Brain microvascular endothelial cell (primary cell): ENCODE results near the gene PNMA8C.

Source experiments
- DNase-seq: peaks from one replicate; pipeline ENCODE4 v3.0.0-alpha.2; 2020
- H3K27ac ChIP-seq: fragments of 250-450 bp; sonication (Bioruptor Pico); 2 replicates; pipeline ENCODE4 v1.5.1; 2020; ENCODE audit warnings: mild to moderate bottlenecking, moderate library complexity
- H3K27me3 ChIP-seq: fragments of 250-450 bp; sonication (Bioruptor Pico); replicated peaks from 2 replicates; pipeline ENCODE4 v1.5.1; 2020; ENCODE audit warnings: mild to moderate bottlenecking
- H3K36me3 ChIP-seq: fragments of 250-450 bp; sonication (Bioruptor Pico); replicated peaks from 2 replicates; pipeline ENCODE4 v1.5.1; 2020; ENCODE audit warnings: mild to moderate bottlenecking
- H3K4me3 ChIP-seq: 2 replicates; pipeline ENCODE4 v1.5.1; 2011; ENCODE audit warnings: low read depth, mild to moderate bottlenecking, control low read depth, low read length, moderate library complexity
- in situ Hi-C: cut with HindIII; loops from 2 replicates; pipeline ENCODE4 v1.10.0; 2017; ENCODE audit warnings: low sequenced_read_pairs, low pct_ligation_motif_present
- TF ChIP-seq, protein P1 (sequence below): IDR thresholded peaks from 2 replicates; pipeline ENCODE4 v1.5.1; 2011; ENCODE audit warnings: low read depth, mild to moderate bottlenecking, moderate library complexity, low read length, control low read depth, inconsistent platforms; ENCODE audit errors: missing control alignments

The PNMA8C gene

DNA sequence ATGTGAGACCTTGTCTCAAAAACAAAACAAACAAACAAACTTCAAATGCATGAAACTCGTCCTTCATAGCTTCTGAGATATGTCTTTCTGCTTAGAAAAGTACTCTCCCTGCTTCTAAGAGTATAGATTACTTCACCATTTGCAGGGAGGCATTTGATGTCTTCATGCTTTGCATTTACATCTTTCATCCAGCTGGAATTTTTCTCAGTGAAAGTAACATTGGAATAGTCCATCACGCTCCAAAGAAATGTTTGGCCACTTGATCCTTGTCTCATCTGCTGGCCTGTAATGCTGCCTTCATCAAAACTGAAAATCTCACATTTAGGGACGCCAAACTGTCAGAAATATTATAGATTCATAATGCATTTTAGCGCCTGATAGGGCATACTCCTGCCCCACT is 23.4 kb upstream of the PNMA8C start:
- in situ Hi-C loops, result no loop called here
- Histone ChIP-seq H3K27ac (no peak overlapping the region), H3K36me3 (no peaks in the 10 kb centered on the region), H3K27me3 (no peaks in the 10 kb centered on the region), H3K4me3 (no peak overlapping the region)
- no peak for DNase-seq
- TF ChIP-seq, protein P1, sequence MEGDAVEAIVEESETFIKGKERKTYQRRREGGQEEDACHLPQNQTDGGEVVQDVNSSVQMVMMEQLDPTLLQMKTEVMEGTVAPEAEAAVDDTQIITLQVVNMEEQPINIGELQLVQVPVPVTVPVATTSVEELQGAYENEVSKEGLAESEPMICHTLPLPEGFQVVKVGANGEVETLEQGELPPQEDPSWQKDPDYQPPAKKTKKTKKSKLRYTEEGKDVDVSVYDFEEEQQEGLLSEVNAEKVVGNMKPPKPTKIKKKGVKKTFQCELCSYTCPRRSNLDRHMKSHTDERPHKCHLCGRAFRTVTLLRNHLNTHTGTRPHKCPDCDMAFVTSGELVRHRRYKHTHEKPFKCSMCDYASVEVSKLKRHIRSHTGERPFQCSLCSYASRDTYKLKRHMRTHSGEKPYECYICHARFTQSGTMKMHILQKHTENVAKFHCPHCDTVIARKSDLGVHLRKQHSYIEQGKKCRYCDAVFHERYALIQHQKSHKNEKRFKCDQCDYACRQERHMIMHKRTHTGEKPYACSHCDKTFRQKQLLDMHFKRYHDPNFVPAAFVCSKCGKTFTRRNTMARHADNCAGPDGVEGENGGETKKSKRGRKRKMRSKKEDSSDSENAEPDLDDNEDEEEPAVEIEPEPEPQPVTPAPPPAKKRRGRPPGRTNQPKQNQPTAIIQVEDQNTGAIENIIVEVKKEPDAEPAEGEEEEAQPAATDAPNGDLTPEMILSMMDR, result no peak

DNA sequence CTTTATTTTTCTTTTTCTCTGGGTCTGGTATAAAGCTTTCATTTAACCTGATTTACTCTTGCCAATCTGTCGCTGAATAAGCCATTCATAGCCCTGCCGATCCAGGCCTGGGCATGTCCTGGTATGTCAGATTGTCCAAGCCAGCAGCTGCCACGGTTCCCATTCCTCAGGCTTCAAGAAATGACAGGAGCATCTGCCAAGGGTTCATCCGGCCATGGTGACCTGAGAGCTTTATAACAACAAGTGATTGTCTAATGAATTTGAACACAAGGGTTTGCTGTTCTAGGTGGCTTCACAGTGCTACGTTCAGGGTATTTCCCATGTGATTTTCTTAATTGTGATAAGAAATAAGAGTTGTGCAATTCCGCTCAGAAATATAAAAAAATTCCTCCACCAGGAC is 22.6 kb upstream of the PNMA8C start:
- Histone ChIP-seq H3K36me3 (no peaks in the 10 kb centered on the region), H3K27ac (no peak overlapping the region), H3K4me3 (no peak overlapping the region), H3K27me3 (no peaks in the 10 kb centered on the region)
- in situ Hi-C loops, result no loop called here
- no peak for DNase-seq
- TF ChIP-seq, protein P1, result no peak

DNA sequence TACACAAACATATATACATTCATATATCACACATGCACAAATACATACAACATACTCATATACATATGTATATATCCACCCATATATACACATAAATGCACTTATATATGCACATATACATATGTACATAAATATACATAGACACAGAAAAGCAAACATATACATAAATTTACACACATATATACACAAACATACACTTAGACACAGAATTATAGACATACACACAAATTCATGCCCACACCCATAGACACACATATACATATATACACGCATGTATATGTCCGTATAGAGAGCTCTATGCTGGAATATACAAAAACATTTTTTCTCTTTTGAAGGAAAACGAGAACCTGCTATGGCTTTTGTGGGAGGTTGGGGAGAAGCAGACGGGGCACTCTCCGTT is 22.0 kb upstream of the PNMA8C start:
- TF ChIP-seq, protein P1, result no peak
- H3K4me3 ChIP-seq, result no peak overlapping the region
- H3K36me3 ChIP-seq, result no peaks in the 10 kb centered on the region
- H3K27me3 ChIP-seq, result no peaks in the 10 kb centered on the region
- no peak for DNase-seq
- in situ Hi-C loops, result no loop called here
- no peak overlapping the region for H3K27ac ChIP-seq

DNA sequence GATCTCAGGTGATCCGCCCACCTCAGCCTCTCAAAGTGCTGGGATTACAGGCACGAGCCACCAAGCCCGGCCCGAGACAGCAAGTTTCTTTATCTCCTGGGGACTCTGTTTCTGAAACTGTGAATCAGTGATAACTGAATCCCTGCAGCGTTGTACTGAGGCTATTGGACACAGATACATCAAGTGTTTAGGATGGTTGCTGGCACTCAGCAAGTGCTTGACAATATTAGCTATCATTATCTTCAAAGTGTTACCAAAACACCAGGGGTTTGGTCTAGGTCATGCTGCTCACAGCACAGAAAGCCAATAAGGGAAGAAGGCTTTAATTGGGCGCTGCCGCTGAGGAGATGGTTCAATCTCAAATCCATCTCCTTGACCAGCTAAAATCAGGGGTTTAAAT is 20.5 kb upstream of the PNMA8C start:
- H3K27ac ChIP-seq, result no peak overlapping the region

DNA sequence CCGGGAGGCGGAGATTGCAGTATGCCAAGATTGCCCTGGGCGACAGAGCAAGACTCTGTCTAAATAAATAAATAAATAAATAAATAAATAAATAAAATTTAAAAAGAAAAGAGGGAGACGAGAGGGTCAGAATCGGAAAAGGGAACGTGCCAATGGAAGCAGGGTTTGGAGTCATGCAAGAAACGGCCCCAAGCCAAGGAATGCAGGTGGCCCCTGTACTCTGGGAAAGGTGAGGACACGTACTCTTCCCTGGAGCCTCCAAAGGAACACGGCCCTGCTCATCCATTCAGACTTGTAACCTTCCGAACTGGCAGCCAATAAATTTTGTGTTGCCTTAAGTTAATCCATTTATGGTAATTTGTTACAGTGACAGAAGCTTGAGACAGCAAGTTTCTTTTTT is 19.9 kb upstream of the PNMA8C start:
- no peak overlapping the region for H3K4me3 ChIP-seq
- TF ChIP-seq, protein P1, result no peak
- no peak for DNase-seq
- no peaks in the 10 kb centered on the region for H3K27me3 ChIP-seq
- in situ Hi-C loops, result no loop called here
- H3K27ac ChIP-seq, result no peak overlapping the region
- no peaks in the 10 kb centered on the region for H3K36me3 ChIP-seq

More for the DNA sequence above, 20.5 kb upstream of the PNMA8C start:
- in situ Hi-C loops, result no loop called here
- DNase-seq, result no peak
- Histone ChIP-seq H3K36me3 (no peaks in the 10 kb centered on the region), H3K4me3 (no peak overlapping the region), H3K27me3 (no peaks in the 10 kb centered on the region)
- TF ChIP-seq, protein P1, result no peak

DNA sequence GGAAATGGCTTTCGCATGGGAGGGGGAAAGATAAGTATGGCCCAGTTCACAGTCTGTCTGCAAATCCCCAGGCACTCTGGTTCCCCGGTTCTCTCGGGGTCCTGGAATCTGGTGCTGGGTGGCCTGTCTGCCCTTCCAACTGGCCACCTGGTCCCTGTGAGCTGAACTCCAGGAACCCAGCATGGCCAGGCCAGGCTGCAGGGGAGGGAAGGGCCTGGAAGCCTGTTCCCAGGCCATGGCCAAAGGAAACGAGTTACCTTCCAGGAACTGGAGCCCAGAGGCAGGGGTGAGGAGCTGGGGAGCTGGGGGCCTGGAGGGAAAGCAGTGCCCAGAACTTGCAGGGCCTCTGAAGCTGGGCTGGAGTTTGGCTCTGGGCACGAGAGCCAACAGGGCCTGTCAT is 19.1 kb upstream of the PNMA8C start:
- no peak for DNase-seq
- no peak overlapping the region for H3K4me3 ChIP-seq
- no peaks in the 10 kb centered on the region for H3K27me3 ChIP-seq
- H3K36me3 ChIP-seq, result no peaks in the 10 kb centered on the region
- TF ChIP-seq, protein P1, result no peak
- in situ Hi-C loops, result no loop called here
- no peak overlapping the region for H3K27ac ChIP-seq
